ENCODE measurements around the gene SYTL3.

SYTL3 gene

DNA sequence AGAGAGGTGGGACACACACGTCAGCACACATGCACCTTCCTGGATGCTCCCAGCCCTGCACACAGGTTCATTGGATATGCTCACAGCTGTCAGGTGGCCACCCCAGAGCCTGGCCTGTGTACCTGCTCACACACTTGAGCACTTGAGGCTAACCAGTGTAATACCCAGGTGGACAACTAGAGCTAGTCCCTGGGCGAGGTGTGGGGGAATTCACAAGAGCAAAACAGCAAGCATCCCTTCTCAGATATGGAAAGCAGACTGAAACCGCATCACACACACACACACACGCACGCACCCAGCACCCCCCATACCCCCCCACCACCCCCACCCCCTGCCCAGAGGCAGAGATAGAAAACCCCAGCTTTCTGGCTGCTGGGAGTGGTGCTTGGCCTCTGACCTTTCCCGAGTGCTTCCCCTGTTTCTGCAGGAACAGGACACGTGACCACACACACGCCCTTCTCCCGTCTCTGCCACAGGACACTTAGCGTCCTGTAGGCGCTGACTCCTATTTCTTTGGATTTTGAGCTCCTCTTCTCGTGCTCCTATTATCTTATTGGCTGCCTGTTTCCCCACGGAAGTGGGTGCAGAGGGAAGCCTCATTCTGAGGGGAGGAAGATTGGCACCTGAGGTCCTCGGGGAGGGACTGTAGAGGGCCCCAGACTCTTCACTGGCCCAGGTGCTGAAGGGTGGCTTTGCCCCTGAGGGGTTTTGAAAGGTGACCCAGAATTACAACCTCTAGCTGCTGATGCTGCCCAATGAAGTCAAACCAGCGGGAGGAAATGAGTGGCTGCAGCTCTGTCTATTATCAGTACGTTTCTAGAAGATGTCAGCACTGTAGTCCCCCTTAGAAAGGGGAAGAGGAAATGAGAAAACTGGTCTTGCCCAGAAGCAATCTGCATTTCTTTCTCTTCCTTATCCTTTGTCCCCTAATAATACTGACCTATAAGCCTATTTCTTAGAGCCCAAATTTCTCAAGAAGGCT lies 65.8 kb downstream of the SYTL3 start:
- Histone ChIP-seq H3K27ac (ENCODE audit: low read depth, low read length) (no peak overlapping the region), H3K4me1 (ENCODE audit: control insufficient read depth in 5 of 5, insufficient read depth in 5 of 5, low read length in 5 of 5) (peaks cover 0 to 13% (median 0%) of the 10 kb centered on the region in 5 donors), H3K36me3 (ENCODE audit: control insufficient read depth in 5 of 5, insufficient read depth in 5 of 5, low read length in 5 of 5) (peaks cover 2 to 10% (median 6%) of the 10 kb centered on the region in 5 donors), H3K27me3 (ENCODE audit: control insufficient read depth in 5 of 5, insufficient read depth in 4 of 5, low read length in 5 of 5) (no peaks in the 10 kb centered on the region), H3K4me3 (ENCODE audit: low read depth in 1 of 5, low read length in 5 of 5) (no peak overlapping the region), H3K9me3 (ENCODE audit: control insufficient read depth in 5 of 5, low read length in 5 of 5) (no peaks in the 10 kb centered on the region), H3K9ac (ENCODE audit: low read length in 5 of 5) (no peak overlapping the region)

DNA sequence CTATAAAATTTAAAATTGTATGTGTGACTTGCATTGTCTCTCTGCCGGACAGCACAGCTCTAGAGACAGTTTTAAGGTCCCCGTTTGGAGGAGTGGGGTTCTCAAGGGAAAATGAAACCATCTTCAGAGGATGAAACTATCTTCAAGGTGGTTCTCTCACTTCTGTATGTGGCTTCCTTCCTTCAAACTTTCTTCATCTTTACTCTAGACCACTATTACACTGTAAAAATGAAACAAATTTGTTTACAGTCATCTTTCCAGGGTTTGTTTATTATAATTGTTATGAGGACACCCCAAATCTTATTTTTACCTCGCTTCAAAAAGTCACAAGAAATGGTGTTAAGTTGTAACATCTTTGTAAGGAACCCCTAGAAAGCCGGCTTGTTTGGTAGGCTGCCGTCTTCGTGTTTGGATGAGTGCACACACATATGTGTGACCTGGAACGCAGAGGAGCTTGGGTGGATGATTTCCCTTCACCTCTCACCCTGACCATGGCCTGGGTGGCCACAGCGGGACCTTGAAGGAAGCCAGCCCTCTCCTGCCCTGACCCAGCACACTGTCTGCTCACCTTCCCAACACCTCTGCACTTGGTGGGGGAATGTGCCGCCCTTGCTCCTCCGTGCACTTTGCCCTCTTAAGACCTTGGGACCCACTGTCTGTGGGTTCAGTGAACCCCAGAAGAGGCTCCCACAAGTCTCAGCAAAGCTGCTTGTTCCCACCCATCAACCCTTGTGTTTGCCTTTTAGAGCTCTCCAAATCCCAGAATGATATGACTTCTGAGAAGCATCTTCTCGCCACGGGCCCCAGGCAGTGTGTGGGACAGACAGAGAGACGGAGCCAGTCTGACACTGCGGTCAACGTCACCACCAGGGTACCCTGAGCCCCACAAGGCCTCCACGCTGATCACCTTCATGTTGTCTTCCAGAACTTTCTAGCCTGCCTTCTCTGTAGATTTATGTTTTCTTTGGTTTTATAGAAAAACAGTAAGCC lies 67.8 kb downstream of the SYTL3 start:
- Histone ChIP-seq H3K4me1 (ENCODE audit: control insufficient read depth in 5 of 5, insufficient read depth in 5 of 5, low read length in 5 of 5) (peaks cover 0 to 16% (median 0%) of the 10 kb centered on the region in 5 donors), H3K27me3 (ENCODE audit: control insufficient read depth in 5 of 5, insufficient read depth in 4 of 5, low read length in 5 of 5) (no peaks in the 10 kb centered on the region), H3K4me3 (ENCODE audit: low read depth in 1 of 5, low read length in 5 of 5) (no peak overlapping the region), H3K27ac (ENCODE audit: low read depth, low read length) (no peak overlapping the region), H3K9ac (ENCODE audit: low read length in 5 of 5) (no peak overlapping the region), H3K9me3 (ENCODE audit: control insufficient read depth in 5 of 5, low read length in 5 of 5) (no peaks in the 10 kb centered on the region), H3K36me3 (ENCODE audit: control insufficient read depth in 5 of 5, insufficient read depth in 5 of 5, low read length in 5 of 5) (peaks cover 2 to 10% (median 6%) of the 10 kb centered on the region in 5 donors)

DNA sequence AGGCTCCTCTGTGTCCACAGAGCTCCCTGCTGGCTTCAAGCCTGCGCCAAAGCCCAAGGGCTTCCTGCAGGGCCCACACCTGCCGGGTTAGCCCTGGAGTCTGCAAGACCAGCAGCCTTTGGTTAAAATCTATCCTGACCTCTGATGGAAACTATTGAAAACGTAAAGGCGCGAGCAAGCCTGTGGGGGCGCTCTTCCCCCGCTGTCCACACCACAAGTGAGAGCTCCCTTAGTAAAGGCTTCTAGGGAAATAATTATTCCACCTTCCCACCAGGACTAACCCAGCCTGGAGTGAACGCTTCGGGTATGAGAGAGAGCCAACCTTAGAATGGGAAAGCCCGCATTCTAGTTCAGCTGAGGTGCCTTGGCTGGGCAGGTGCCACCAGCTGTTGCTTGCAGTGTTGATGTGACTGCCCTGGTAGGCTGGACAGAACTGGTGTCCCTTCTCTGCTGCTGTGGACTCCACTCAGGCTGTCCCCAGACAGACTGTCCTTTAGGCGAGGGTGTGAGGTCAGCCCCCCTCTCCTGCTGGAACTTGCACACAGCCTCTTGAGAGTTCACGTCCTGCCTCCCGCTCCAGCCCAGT lies 68.7 kb downstream of the SYTL3 start:
- Histone ChIP-seq H3K9ac (ENCODE audit: low read length in 5 of 5) (no peak overlapping the region), H3K27me3 (ENCODE audit: control insufficient read depth in 5 of 5, insufficient read depth in 4 of 5, low read length in 5 of 5) (no peaks in the 10 kb centered on the region), H3K4me1 (ENCODE audit: control insufficient read depth in 5 of 5, insufficient read depth in 5 of 5, low read length in 5 of 5) (peaks cover 0 to 16% (median 0%) of the 10 kb centered on the region in 5 donors), H3K9me3 (ENCODE audit: control insufficient read depth in 5 of 5, low read length in 5 of 5) (no peaks in the 10 kb centered on the region), H3K36me3 (ENCODE audit: control insufficient read depth in 5 of 5, insufficient read depth in 5 of 5, low read length in 5 of 5) (peaks cover 0 to 8% (median 4%) of the 10 kb centered on the region in 5 donors), H3K4me3 (ENCODE audit: low read depth in 1 of 5, low read length in 5 of 5) (no peak overlapping the region), H3K27ac (ENCODE audit: low read depth, low read length) (no peak overlapping the region)

DNA sequence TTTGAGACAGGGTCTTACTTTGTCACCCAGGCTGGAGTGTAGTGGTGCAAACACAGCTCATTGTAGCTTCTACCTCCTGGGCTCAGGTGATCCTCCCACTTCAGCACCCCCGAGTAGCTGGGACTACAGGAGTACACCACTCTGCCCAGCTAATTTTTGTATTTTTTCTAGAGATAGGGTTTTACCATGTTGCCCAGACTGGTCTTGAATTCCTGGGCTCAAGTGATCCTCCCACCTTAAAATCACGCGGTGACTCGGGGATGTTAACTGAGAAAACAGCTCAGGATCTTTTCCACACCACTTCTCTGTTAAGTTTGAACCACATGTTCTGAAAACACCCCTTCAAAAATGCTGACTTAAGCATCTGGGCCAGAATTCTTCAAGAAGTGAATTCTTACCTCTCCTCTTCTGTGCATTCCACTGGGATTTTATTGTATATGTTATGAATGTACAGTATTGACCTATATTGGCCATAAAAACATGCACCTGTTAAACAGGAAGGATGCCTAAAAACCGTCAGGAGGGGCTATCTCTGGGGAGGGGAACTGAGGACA lies 72.4 kb downstream of the SYTL3 start:
- Histone ChIP-seq H3K4me3 (ENCODE audit: low read depth in 1 of 5, low read length in 5 of 5) (no peak overlapping the region), H3K9me3 (ENCODE audit: control insufficient read depth in 5 of 5, low read length in 5 of 5) (no peaks in the 10 kb centered on the region), H3K36me3 (ENCODE audit: control insufficient read depth in 5 of 5, insufficient read depth in 5 of 5, low read length in 5 of 5) (peaks cover 0 to 8% (median 6%) of the 10 kb centered on the region in 5 donors), H3K27me3 (ENCODE audit: control insufficient read depth in 5 of 5, insufficient read depth in 4 of 5, low read length in 5 of 5) (no peaks in the 10 kb centered on the region), H3K27ac (ENCODE audit: low read depth, low read length) (no peak overlapping the region), H3K4me1 (ENCODE audit: control insufficient read depth in 5 of 5, insufficient read depth in 5 of 5, low read length in 5 of 5) (peaks cover 0 to 6% (median 0%) of the 10 kb centered on the region in 5 donors), H3K9ac (ENCODE audit: low read length in 5 of 5) (no peak overlapping the region)

DNA sequence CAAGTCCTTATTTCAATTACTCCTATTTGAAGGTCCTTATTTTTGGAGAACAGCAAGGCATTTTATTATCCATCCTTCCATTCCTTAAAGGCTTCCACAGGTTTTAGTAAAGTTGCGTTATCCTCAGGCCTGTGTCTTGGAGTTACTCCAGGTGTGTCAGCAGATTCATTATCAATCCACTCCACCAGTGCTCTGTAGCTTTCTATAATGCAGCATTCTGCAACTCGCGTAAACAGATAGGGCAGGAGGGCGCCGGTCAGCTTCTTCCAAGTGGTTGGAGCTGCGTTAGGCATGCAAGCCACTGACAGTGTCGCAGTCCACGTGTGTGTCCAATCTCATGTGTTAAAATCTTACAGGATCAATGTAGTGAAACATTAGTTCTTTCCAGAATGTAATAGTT lies 75.8 kb downstream of the SYTL3 start:
- Histone ChIP-seq H3K9ac (ENCODE audit: low read length in 5 of 5) (no peak overlapping the region), H3K36me3 (ENCODE audit: control insufficient read depth in 5 of 5, insufficient read depth in 5 of 5, low read length in 5 of 5) (peaks cover 0 to 6% (median 2%) of the 10 kb centered on the region in 5 donors), H3K27me3 (ENCODE audit: control insufficient read depth in 5 of 5, insufficient read depth in 4 of 5, low read length in 5 of 5) (no peaks in the 10 kb centered on the region), H3K4me1 (ENCODE audit: control insufficient read depth in 5 of 5, insufficient read depth in 5 of 5, low read length in 5 of 5) (peaks cover 0 to 2% (median 0%) of the 10 kb centered on the region in 5 donors), H3K27ac (ENCODE audit: low read depth, low read length) (no peak overlapping the region), H3K9me3 (ENCODE audit: control insufficient read depth in 5 of 5, low read length in 5 of 5) (no peaks in the 10 kb centered on the region), H3K4me3 (ENCODE audit: low read depth in 1 of 5, low read length in 5 of 5) (no peak overlapping the region)

DNA sequence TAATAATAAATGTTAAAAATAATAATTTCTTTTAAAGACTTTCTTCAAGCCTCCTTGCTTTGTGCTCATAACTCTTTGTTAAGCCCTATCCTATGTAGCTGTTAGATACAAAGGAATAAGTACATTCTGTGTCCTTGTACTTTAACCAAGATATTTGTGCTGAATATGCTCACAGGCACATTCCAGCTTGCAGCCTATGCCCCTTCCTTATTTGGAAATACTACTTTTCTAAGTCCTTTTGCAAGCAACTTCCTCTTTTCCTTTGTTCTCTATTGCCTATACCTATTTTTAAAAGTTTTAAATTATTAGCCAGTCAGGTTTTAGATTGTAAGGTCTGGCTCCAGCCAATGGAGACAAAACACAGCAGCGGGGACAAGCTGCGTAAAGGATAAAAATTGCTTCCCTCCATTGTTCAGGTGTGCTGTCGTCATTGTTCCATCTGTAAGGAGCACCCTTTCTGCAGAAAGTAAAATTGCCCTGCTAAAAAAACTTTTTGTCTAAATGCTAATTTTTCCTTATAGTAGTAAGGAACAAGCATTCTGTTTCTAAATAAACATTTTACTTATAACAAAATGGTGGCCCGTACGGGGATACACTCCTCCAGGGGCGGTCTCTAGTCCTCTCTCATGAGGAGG lies 80.2 kb downstream of the SYTL3 start:
- Histone ChIP-seq H3K27me3 (ENCODE audit: control insufficient read depth in 5 of 5, insufficient read depth in 4 of 5, low read length in 5 of 5) (no peaks in the 10 kb centered on the region), H3K4me3 (ENCODE audit: low read depth in 1 of 5, low read length in 5 of 5) (no peak overlapping the region), H3K36me3 (ENCODE audit: control insufficient read depth in 5 of 5, insufficient read depth in 5 of 5, low read length in 5 of 5) (peaks cover 0 to 8% (median 3%) of the 10 kb centered on the region in 5 donors), H3K27ac (ENCODE audit: low read depth, low read length) (no peak overlapping the region), H3K9me3 (ENCODE audit: control insufficient read depth in 5 of 5, low read length in 5 of 5) (peaks cover 0 to 4% (median 0%) of the 10 kb centered on the region in 5 donors), H3K4me1 (ENCODE audit: control insufficient read depth in 5 of 5, insufficient read depth in 5 of 5, low read length in 5 of 5) (no peaks in the 10 kb centered on the region), H3K9ac (ENCODE audit: low read length in 5 of 5) (no peak overlapping the region)

DNA sequence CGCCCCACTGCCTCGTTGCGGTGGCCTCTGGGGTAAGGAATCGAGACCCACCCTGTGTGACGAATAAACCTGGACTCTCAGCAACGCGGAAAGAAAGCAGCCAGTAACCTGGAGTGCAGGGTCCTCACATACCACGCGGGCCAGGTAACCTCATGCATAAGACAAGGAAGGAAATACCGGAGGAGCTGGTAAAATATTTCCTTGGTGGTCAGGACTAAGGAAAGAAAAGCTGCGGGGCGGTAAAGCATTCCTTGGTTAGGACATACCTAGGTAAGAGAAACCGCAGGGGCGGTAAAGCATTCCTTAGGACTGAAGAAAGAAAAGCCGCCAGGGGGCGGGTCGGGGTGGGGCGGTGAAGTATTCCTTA lies 80.7 kb downstream of the SYTL3 start:
- Histone ChIP-seq H3K9me3 (ENCODE audit: control insufficient read depth in 5 of 5, low read length in 5 of 5) (peaks cover 0 to 4% (median 0%) of the 10 kb centered on the region in 5 donors), H3K27ac (ENCODE audit: low read depth, low read length) (no peak overlapping the region), H3K4me1 (ENCODE audit: control insufficient read depth in 5 of 5, insufficient read depth in 5 of 5, low read length in 5 of 5) (no peaks in the 10 kb centered on the region), H3K27me3 (ENCODE audit: control insufficient read depth in 5 of 5, insufficient read depth in 4 of 5, low read length in 5 of 5) (no peaks in the 10 kb centered on the region), H3K9ac (ENCODE audit: low read length in 5 of 5) (no peak overlapping the region), H3K4me3 (ENCODE audit: low read depth in 1 of 5, low read length in 5 of 5) (no peak overlapping the region), H3K36me3 (ENCODE audit: control insufficient read depth in 5 of 5, insufficient read depth in 5 of 5, low read length in 5 of 5) (peaks cover 0 to 8% (median 3%) of the 10 kb centered on the region in 5 donors)

DNA sequence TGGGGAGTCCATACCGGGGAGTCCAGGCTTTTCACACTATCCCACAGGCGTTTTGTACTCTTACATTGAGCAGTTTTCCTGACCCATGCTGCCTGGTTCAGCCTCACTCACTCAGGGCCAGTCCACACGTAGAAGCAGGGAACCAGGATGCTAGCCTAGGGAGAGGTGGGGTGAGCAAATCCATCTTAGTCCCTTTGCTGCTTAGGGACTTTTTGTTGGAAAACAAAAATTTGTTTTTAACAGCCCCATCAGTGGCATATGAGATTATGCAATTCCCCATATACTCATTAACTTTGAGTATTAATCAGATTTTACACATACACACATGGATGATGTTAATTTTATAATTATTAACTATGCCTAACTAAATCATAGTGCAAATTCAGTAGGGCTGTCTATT lies 85.2 kb downstream of the SYTL3 start:
- Histone ChIP-seq H3K9ac (ENCODE audit: low read length in 5 of 5) (no peak overlapping the region), H3K9me3 (ENCODE audit: control insufficient read depth in 5 of 5, low read length in 5 of 5) (peaks cover 0 to 11% (median 6%) of the 10 kb centered on the region in 5 donors), H3K27me3 (ENCODE audit: control insufficient read depth in 5 of 5, insufficient read depth in 4 of 5, low read length in 5 of 5) (no peaks in the 10 kb centered on the region), H3K27ac (ENCODE audit: low read depth, low read length) (no peak overlapping the region), H3K36me3 (ENCODE audit: control insufficient read depth in 5 of 5, insufficient read depth in 5 of 5, low read length in 5 of 5) (peaks cover 0 to 9% (median 0%) of the 10 kb centered on the region in 5 donors), H3K4me3 (ENCODE audit: low read depth in 1 of 5, low read length in 5 of 5) (no peak overlapping the region), H3K4me1 (ENCODE audit: control insufficient read depth in 5 of 5, insufficient read depth in 5 of 5, low read length in 5 of 5) (no peaks in the 10 kb centered on the region)

DNA sequence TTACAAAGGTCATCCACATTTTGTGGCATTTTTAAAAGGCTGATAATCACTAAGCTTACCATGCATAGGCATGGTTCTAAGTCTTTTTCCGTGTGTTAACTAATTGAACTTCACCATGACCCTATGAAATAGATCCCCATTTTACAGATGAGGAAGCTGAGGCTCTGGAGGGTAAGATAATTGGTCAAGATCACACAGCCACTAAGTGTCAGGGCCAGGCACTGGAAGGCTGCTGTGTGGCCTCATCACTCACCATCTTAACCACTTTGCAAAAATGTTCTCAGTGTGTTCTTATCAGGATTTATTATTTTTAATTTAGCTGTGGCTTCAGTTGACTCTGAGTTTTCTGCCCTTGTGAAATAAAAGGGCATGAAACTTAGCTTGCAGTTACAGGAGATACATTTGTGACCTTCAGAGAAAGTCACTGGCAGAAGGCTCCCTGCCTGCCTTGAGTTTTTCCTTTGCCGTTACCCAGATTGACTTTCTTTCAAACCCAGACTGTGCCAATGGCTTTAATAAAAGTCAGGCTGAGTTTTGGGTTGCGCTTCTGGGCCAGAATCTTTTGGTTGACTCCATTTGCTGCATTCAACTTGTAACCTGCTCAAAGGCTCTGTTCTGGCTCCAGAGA lies 87.3 kb downstream of the SYTL3 start:
- Histone ChIP-seq H3K4me1 (ENCODE audit: control insufficient read depth in 5 of 5, insufficient read depth in 5 of 5, low read length in 5 of 5) (no peaks in the 10 kb centered on the region), H3K9me3 (ENCODE audit: control insufficient read depth in 5 of 5, low read length in 5 of 5) (peaks cover 0 to 11% (median 6%) of the 10 kb centered on the region in 5 donors), H3K27ac (ENCODE audit: low read depth, low read length) (no peak overlapping the region)

More for the DNA sequence above, 87.3 kb downstream of the SYTL3 start:
- H3K4me3 ChIP-seq (ENCODE audit: low read depth in 1 of 5, low read length in 5 of 5), result no peak overlapping the region
- no peak overlapping the region for H3K9ac ChIP-seq (ENCODE audit: low read length in 5 of 5)
- peaks cover 0 to 7% (median 0%) of the 10 kb centered on the region in 5 donors for H3K36me3 ChIP-seq (ENCODE audit: control insufficient read depth in 5 of 5, insufficient read depth in 5 of 5, low read length in 5 of 5)
- no peaks in the 10 kb centered on the region for H3K27me3 ChIP-seq (ENCODE audit: control insufficient read depth in 5 of 5, insufficient read depth in 4 of 5, low read length in 5 of 5)

Measured in subcutaneous abdominal adipose tissue (tissue), 5 donors.